Omental fat pad (tissue), 4 donors: ENCODE measurements around the gene ESYT1. TPM values are rescaled to one million over a fixed set of nuclear protein-coding genes. Genes with fewer than 3 reads are reported as not detected.

ENCODE experiments used
- ATAC-seq: fragments of 150-250 bp; one replicate; pipeline ENCODE4 v1.9.1; 2016; ENCODE audit warnings: mild to moderate bottlenecking, moderate library complexity; ENCODE audit not compliant: low FRiP score
- DNase-seq: peaks from one replicate; pipeline ENCODE4 v3.0.0-alpha.2; 2019; ENCODE audit warnings: low spot score
- total RNA-seq, 4 donors: library from RNA; depleted of rRNA; stranded (reverse); fragments of >200 nt; gene quantifications; one replicate each; pipeline ENCODE4 v1.1.0, GENCODE V29; 2016
- TF ChIP-seq, protein P1 (sequence below), 3 donors: fragments of 450-650 bp; IDR thresholded peaks; one replicate each; pipeline ENCODE4 v1.5.1; 2016 to 2017; ENCODE audit warnings: antibody characterized with exemption in 3 of 3, mild to moderate bottlenecking in 3 of 3, moderate library complexity in 2 of 3

ESYT1 gene
- total RNA-seq, 4 donors from 2014 or later: 129 to 447 (median 345) TPM

GRCh38 chr12:56151672-56152131 lies 23.6 kb downstream of the ESYT1 start:
- peak; percentile 52 for ATAC-seq
- DNase-seq: peak; percentile 53
- TF ChIP-seq, protein P1, sequence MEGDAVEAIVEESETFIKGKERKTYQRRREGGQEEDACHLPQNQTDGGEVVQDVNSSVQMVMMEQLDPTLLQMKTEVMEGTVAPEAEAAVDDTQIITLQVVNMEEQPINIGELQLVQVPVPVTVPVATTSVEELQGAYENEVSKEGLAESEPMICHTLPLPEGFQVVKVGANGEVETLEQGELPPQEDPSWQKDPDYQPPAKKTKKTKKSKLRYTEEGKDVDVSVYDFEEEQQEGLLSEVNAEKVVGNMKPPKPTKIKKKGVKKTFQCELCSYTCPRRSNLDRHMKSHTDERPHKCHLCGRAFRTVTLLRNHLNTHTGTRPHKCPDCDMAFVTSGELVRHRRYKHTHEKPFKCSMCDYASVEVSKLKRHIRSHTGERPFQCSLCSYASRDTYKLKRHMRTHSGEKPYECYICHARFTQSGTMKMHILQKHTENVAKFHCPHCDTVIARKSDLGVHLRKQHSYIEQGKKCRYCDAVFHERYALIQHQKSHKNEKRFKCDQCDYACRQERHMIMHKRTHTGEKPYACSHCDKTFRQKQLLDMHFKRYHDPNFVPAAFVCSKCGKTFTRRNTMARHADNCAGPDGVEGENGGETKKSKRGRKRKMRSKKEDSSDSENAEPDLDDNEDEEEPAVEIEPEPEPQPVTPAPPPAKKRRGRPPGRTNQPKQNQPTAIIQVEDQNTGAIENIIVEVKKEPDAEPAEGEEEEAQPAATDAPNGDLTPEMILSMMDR (IDR thresholded peaks at IDR 0.05): no peak

- peak; percentile 89 for ATAC-seq
- TF ChIP-seq, protein P1 (IDR thresholded peaks at IDR 0.05): no peak
Observed at GRCh38 chr12:56152132-56152755, 24.2 kb downstream of the ESYT1 start, which contains the start of gene MYL6B. MYL6B (plus strand) TSS chr12:56152587; CDS start chr12:56153919, 1,332 bp downstream.

GRCh38 chr12:56152756-56153677 lies 24.9 kb downstream of the ESYT1 start:
- no peak for ATAC-seq
- no peak for DNase-seq
- TF ChIP-seq, protein P1 (IDR thresholded peaks at IDR 0.05): no peak

More at GRCh38 chr12:56152132-56152755, 24.2 kb downstream of the ESYT1 start, which contains the start of gene MYL6B:
- peak; percentile 78 for DNase-seq

- TF ChIP-seq, protein P1 (IDR thresholded peaks at IDR 0.05): no peak
- no peak for ATAC-seq
Observed at GRCh38 chr12:56153678-56154065, 25.6 kb downstream of the ESYT1 start.

DNA sequence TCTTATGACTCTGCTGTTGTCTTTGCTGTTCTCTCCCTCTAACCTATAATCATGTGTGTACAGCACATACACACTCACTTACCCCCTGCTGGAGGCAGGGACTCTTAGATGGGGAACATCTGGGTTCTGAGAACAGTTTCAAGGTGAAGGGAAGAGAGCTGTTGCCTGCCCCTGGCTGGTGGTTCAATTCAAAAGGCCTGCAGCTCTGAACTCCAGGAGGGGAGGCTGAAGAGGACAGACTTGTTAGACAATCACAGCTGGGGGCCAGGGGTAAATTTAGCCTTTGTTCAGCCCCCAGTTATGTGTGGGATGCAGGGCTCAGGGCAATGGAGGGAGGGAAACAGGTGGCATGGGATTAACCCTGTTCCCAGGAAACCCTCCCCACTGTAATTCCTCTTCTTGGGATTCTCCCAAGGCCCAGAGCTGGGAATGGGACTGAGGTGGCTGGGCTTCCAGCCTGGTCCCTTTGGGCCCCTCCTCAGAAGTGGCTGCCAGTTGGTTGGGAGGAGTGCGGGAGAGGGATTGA lies 26.2 kb downstream of the ESYT1 start:
- TF ChIP-seq, protein P1 (IDR thresholded peaks at IDR 0.05): no peak
- no peak for DNase-seq
- ATAC-seq: no peak

More at GRCh38 chr12:56153678-56154065, 25.6 kb downstream of the ESYT1 start:
- no peak for DNase-seq

- DNase-seq (no peak), ATAC-seq (no peak)
- TF ChIP-seq, protein P1 (IDR thresholded peaks at IDR 0.05): no peak
Observed at GRCh38 chr12:56154818-56155217, 26.8 kb downstream of the ESYT1 start.
